COR-L47 (cell line): Measurements from ENCODE around the gene DBR1.

ENCODE experiments used
- DNase-seq: peaks from one replicate; lab custom pipeline; 2025; lab: John Stamatoyannopoulos, UW

DBR1 gene

DNA sequence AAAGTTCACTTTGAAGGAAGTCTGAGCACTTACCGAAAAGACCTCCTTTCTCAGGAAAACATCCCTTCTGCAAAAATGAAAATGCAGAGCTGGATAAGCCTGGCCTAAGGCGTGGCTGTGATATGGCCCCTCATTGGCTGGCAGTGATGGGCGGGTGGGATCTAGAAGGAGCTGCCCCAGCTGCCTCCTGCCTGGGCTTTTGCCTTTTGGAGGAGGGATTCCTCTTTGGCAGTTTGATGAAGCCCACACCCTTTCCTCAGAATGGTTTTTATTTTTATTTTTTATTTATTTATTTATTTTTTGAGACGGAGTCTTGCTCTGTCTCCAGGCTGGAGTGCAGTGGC, 55.3 kb downstream of the DBR1 start:
- no peak for DNase-seq

DNA sequence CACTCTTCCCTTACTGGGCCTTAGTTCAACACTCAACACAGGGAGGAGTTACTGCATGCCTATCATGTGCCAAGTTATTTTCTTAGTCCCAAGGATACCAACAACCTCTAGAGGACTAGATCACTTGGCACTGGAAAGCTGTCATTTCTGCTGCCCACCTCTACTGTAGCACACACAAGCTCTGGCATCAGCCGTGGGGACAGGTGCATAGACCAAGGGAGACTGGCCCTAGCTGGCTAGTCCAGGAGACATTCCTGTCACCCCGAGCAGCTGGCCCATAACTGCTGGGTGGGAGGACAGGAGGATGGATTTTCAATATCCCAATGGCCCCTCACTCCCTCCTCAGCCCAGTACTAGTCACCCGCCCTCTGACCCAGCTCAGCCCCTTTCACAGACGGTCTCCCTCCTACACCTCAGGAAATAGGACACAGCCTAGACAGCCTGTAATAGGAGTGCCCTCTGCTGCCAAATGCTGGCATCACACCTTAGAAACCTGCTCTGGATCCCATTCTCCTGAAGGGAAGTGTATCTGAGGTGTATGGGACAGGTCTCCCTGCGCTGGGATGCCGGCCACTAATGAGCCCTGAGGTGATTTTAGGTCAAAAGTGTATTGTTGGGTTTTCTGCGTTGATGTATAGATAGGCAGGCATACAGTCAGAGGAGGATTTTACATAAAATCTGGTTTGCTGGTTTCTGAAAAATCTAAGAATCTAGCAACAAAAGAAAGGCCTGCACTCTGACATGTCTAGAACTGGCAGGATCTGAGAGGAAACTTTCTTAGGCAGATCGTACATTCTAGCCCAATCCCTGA, 55.9 kb downstream of the DBR1 start:
- DNase-seq = peak; percentile 55

DNA sequence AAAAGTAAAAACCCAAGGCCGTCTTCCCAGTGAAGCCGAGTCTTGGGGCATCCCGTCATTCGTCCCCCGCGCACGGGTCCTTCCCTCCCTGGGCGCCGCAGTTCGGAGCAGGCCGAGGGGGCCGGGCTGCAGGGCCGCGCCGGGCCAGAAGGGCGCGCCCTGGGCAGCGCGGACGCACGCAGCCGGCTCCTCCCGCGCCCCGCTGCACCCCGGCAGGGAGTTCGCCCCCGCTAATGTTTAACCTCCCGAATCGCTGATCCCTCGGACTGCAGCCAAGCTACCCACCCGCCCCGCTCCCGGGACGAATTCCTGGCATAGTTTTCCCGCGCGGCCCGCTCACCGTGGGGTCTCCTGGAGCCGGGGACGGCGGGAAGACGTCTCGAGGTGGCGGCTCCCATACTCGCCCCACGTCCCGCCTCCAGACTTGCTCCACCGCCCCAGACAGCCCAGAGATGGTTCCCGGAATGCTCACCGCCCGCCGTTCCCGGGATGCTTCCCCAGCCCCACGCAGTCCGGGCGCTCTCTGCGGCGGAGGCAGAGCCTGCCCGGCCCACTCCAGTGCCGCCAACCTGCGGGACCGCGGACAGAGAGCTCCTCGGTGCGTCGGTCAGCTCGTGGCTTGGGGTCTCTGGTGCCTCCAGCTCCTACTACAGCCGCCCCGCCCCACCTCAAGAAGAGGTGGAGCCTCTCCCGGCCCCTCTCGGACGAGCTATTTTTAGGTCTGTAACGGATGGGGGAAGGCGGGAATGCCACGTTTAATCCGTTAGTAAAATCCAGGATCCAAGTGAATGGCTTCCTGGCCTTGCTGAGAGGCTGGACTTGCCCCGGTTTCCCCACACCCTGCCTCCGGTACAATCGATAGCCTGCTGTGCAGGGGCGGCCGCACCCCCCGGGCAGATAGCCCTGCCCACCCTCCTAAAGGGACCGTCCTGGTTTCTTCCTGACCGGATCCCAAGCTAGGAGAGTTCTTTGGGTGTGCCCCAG, 59.4 kb downstream of the DBR1 start, which contains the start of gene DZIP1L:
Gene DZIP1L (minus strand): TSS at position 621 of the 984 bp plus-strand sequence. CDS start 11,637 bp downstream, outside the sequence.
- peak; percentile 38 for DNase-seq

DNA sequence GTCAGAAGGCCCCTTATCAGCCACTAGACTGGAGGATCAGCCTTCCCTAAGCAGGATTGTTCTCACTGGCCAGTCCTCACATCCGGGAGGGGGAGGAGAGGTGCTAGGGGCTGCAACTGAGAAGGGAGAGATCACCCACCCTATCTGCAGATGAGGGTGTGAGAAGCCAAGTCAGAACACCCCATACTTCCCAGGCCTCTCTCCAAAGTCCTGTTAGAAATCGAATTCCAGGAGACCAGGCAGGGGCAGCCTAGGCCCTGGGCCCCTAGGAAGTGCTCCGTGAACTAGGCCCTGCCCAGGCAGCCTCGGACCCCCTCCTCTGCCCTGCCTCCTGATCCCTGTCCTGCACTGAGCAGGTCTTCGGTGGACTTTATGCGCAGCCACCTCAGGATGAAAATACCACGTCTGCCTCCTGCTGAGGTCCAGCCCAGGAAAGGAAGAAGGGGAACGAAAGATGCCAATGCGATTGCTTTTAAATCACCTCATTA, 60.2 kb downstream of the DBR1 start:
- DNase-seq = no peak

DNA sequence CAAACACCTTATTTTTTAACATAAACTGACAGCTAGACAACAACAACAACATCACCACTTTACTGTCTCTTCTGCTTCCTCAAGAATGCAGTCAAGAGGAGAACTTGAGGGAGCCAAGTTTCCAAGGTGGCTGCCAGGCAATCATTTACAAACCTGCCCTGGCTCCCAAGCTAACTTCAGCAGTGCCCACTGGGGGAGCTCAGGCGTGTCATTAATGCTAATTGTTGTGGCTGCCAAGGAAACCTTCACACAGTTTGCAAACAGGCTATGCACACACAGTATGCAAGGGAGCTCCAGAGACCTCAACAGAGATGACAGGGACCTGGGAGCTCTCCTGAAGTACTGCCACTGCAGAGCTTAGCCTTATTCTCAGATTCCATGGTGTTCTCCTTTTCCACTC, 61.4 kb downstream of the DBR1 start:
- peak; percentile 84 for DNase-seq

DNA sequence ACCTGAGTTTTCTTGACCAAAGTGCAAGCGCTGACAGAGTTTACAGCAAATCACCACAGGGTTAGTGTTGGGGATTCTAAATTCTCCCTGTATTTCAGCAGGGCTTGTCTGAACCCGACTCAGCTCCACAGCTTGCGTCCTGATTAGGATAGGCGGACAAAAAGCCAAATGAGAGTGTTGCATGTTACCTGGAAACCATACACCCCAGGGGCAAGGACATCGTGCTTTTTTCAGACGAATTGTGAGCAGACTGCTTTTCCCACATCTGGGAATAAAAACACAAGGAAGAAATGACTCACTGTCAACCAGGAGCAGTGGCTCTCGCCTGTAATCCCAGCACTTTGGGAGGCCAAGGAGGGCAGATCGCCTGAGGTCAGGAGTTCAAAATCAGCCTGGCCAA, 62.4 kb downstream of the DBR1 start:
- DNase-seq = no peak
